AG20443 (cell line): ENCODE results near the gene C16orf90.
"Not testable (repeated sequence)": the region's sequence is repeated elsewhere in the genome, so short reads cannot be mapped to it uniquely, and the experiment has no call there.

Source experiments
- DNase-seq: peaks from one replicate; pipeline ENCODE4 v3.0.0; 2012; ENCODE audit warnings: low spot score, mixed read lengths

The C16orf90 gene

GRCh38 chr16:3482659-3483241 lies 12.5 kb downstream of the C16orf90 start:
- no peak for DNase-seq

GRCh38 chr16:3481696-3482658 lies 13.3 kb downstream of the C16orf90 start:
- no peak for DNase-seq

GRCh38 chr16:3480901-3481695 lies 14.2 kb downstream of the C16orf90 start:
- no peak for DNase-seq

- DNase-seq: no peak
Measured at GRCh38 chr16:3479654-3480216, 15.6 kb downstream of the C16orf90 start.

- DNase-seq: no peak
Measured at GRCh38 chr16:3478242-3478925, 16.9 kb downstream of the C16orf90 start.

GRCh38 chr16:3476409-3476808 lies 18.9 kb downstream of the C16orf90 start:
- no peak for DNase-seq

GRCh38 chr16:3475604-3476375 lies 19.5 kb downstream of the C16orf90 start:
- DNase-seq: no peak

- DNase-seq: not testable (repeated sequence)
Measured at GRCh38 chr16:3474870-3475269, 20.4 kb downstream of the C16orf90 start.

GRCh38 chr16:3474136-3474779 lies 21.0 kb downstream of the C16orf90 start:
- no peak for DNase-seq

- not testable (repeated sequence) for DNase-seq
Measured at GRCh38 chr16:3473596-3473943, 21.7 kb downstream of the C16orf90 start.

GRCh38 chr16:3472878-3473595 lies 22.3 kb downstream of the C16orf90 start:
- no peak for DNase-seq

GRCh38 chr16:3471518-3472176 lies 23.6 kb downstream of the C16orf90 start:
- no peak for DNase-seq

GRCh38 chr16:3470723-3471122 lies 24.6 kb downstream of the C16orf90 start:
- DNase-seq: no peak

- DNase-seq: no peak
Measured at GRCh38 chr16:3469736-3470135, 25.6 kb downstream of the C16orf90 start.

- no peak for DNase-seq
Measured at GRCh38 chr16:3468501-3468900, 26.8 kb downstream of the C16orf90 start.

GRCh38 chr16:3467921-3468320 lies 27.4 kb downstream of the C16orf90 start:
- DNase-seq: no peak

GRCh38 chr16:3467182-3467581 lies 28.1 kb downstream of the C16orf90 start:
- no peak for DNase-seq

- DNase-seq: no peak
Measured at GRCh38 chr16:3465911-3466584, 29.2 kb downstream of the C16orf90 start.

- DNase-seq: no peak
Measured at GRCh38 chr16:3465301-3465700, 30.0 kb downstream of the C16orf90 start.
